ENCODE results near the gene USP36.

Gene USP36

GRCh38 chr17:78853926-78854394 is 13.3 kb upstream of the USP36 start:
- no peaks in the 10 kb centered on the region for H3F3A ChIP-seq (ENCODE audit: insufficient read depth)
- no peak overlapping the region for H3K27ac ChIP-seq (ENCODE audit: low read depth, low read length)
- H3K9me3 ChIP-seq (ENCODE audit: insufficient read depth, low read length) = no peaks in the 10 kb centered on the region
- H3K36me3 ChIP-seq (ENCODE audit: low read length) = no peaks in the 10 kb centered on the region
- no peaks in the 10 kb centered on the region for H3K9me2 ChIP-seq (replicated peaks; ENCODE audit: insufficient read depth, low read length)
- no peaks in the 10 kb centered on the region for H3K79me2 ChIP-seq (ENCODE audit: insufficient read depth, low read length)
- H3K9ac ChIP-seq (ENCODE audit: low read length) = no peak overlapping the region
- H3K4me3 ChIP-seq (ENCODE audit: insufficient read depth, low read length, poor library complexity, severe bottlenecking) = no peak overlapping the region
- no peak overlapping the region for H2AFZ ChIP-seq (ENCODE audit: low read depth, low read length, severe bottlenecking)
- no peaks in the 10 kb centered on the region for H4K20me1 ChIP-seq (ENCODE audit: low read depth, low read length)
- TF ChIP-seq EZH2phosphoT487 (conservative IDR thresholded peaks at IDR 0.05; ENCODE audit: low read length) = no peak
- no peak for TF ChIP-seq CTCF (IDR thresholded peaks at IDR 0.05; ENCODE audit: insufficient read depth, low read length, poor library complexity, severe bottlenecking)
- no peak overlapping the region for H3K4me2 ChIP-seq (ENCODE audit: low read depth, low read length, poor library complexity, severe bottlenecking)
- no peaks in the 10 kb centered on the region for H3K27me3 ChIP-seq (ENCODE audit: low read length)

GRCh38 chr17:78852709-78853121 is 12.1 kb upstream of the USP36 start:
- no peaks in the 10 kb centered on the region for H3K9me3 ChIP-seq (ENCODE audit: insufficient read depth, low read length)
- H3K27ac ChIP-seq (ENCODE audit: low read depth, low read length) = no peak overlapping the region
- no peaks in the 10 kb centered on the region for H4K20me1 ChIP-seq (ENCODE audit: low read depth, low read length)
- H3K27me3 ChIP-seq (ENCODE audit: low read length) = no peaks in the 10 kb centered on the region
- H3K4me2 ChIP-seq (ENCODE audit: low read depth, low read length, poor library complexity, severe bottlenecking) = no peak overlapping the region
- H3K9me2 ChIP-seq (replicated peaks; ENCODE audit: insufficient read depth, low read length) = no peaks in the 10 kb centered on the region
- no peak overlapping the region for H3K4me3 ChIP-seq (ENCODE audit: insufficient read depth, low read length, poor library complexity, severe bottlenecking)
- H3K79me2 ChIP-seq (ENCODE audit: insufficient read depth, low read length) = no peaks in the 10 kb centered on the region
- no peak overlapping the region for H3K9ac ChIP-seq (ENCODE audit: low read length)
- H2AFZ ChIP-seq (ENCODE audit: low read depth, low read length, severe bottlenecking) = no peak overlapping the region
- peak; percentile 27 for TF ChIP-seq CTCF (IDR thresholded peaks at IDR 0.05; ENCODE audit: insufficient read depth, low read length, poor library complexity, severe bottlenecking)
- TF ChIP-seq EZH2phosphoT487 (conservative IDR thresholded peaks at IDR 0.05; ENCODE audit: low read length) = no peak
- H3F3A ChIP-seq (ENCODE audit: insufficient read depth) = no peaks in the 10 kb centered on the region
- no peaks in the 10 kb centered on the region for H3K36me3 ChIP-seq (ENCODE audit: low read length)

GRCh38 chr17:78849026-78849425 is 8.4 kb upstream of the USP36 start:
- TF ChIP-seq CTCF (IDR thresholded peaks at IDR 0.05; ENCODE audit: insufficient read depth, low read length, poor library complexity, severe bottlenecking) (no peak), EZH2phosphoT487 (conservative IDR thresholded peaks at IDR 0.05; ENCODE audit: low read length) (no peak)
- H3K4me2 ChIP-seq (ENCODE audit: low read depth, low read length, poor library complexity, severe bottlenecking) = no peak overlapping the region
- no peaks in the 10 kb centered on the region for H3K27me3 ChIP-seq (ENCODE audit: low read length)

More at GRCh38 chr17:78849026-78849425, 8.4 kb upstream of the USP36 start:
- Histone ChIP-seq H3K9me2 (replicated peaks; ENCODE audit: insufficient read depth, low read length) (no peaks in the 10 kb centered on the region), H4K20me1 (ENCODE audit: low read depth, low read length) (no peaks in the 10 kb centered on the region), H3K9ac (ENCODE audit: low read length) (no peak overlapping the region), H3K36me3 (ENCODE audit: low read length) (no peaks in the 10 kb centered on the region), H3K79me2 (ENCODE audit: insufficient read depth, low read length) (no peaks in the 10 kb centered on the region), H3F3A (ENCODE audit: insufficient read depth) (no peaks in the 10 kb centered on the region), H3K27ac (ENCODE audit: low read depth, low read length) (no peak overlapping the region), H3K4me3 (ENCODE audit: insufficient read depth, low read length, poor library complexity, severe bottlenecking) (no peak overlapping the region), H3K9me3 (ENCODE audit: insufficient read depth, low read length) (no peaks in the 10 kb centered on the region), H2AFZ (ENCODE audit: low read depth, low read length, severe bottlenecking) (no peak overlapping the region)

Measured in SU-DHL-6 (cell line).